SK-N-SH treated with all-trans-retinoic acid at 6 μM for 48 hours (cell line): ENCODE results near the gene NRSN2.
"Not testable (repeated sequence)": the region's sequence is repeated elsewhere in the genome, so short reads cannot be mapped to it uniquely, and the experiment has no call there.

Source experiments
- ATAC-seq: fragments of 200-7000 bp; cut with Tn5 transposase; 3 replicates; pipeline ENCODE4 v1.9.1; 2020; ENCODE audit warnings: mild to moderate bottlenecking, moderate library complexity
- ARNTL ChIP-seq: fragments of 450-650 bp; formaldehyde crosslinking; IDR thresholded peaks from 2 replicates; pipeline ENCODE4 v1.5.0; 2020; ENCODE audit warnings: low read depth, mild to moderate bottlenecking, moderate library complexity, borderline replicate concordance
- BACH2 ChIP-seq: fragments of 250-450 bp; sonication (Bioruptor Pico); IDR thresholded peaks from 2 replicates; pipeline ENCODE4 v1.9.0; 2021; ENCODE audit warnings: mild to moderate bottlenecking, borderline replicate concordance
- CREB5 ChIP-seq: fragments of 250-450 bp; sonication (Bioruptor Pico); IDR thresholded peaks from 2 replicates; pipeline ENCODE4 v1.5.1; 2020; ENCODE audit warnings: low read depth, mild to moderate bottlenecking, moderate library complexity
- CSDC2 ChIP-seq: fragments of 250-450 bp; sonication (Bioruptor Pico); IDR thresholded peaks from 2 replicates; pipeline ENCODE4 v1.5.0; 2020; ENCODE audit warnings: mild to moderate bottlenecking, moderate library complexity
- GLIS3 ChIP-seq: fragments of 250-450 bp; sonication (Bioruptor Pico); IDR thresholded peaks from 2 replicates; pipeline ENCODE4 v1.5.0; 2020; ENCODE audit warnings: mild to moderate bottlenecking, moderate library complexity
- ISL1 ChIP-seq: fragments of 250-450 bp; sonication (Bioruptor Pico); IDR thresholded peaks from 2 replicates; pipeline ENCODE4 v2.1.2; 2022; ENCODE audit warnings: mild to moderate bottlenecking, moderate library complexity
- OSR1 ChIP-seq: fragments of 250-450 bp; sonication (Bioruptor Pico); IDR thresholded peaks from 2 replicates; pipeline ENCODE4 v1.8.0; 2022; ENCODE audit warnings: moderate library complexity, mild to moderate bottlenecking, inconsistent platforms
- RARB ChIP-seq: fragments of 250-450 bp; sonication (Bioruptor Pico); IDR thresholded peaks from 2 replicates; pipeline ENCODE4 v1.8.0; 2021; ENCODE audit warnings: mild to moderate bottlenecking, moderate library complexity
- SNAI2 ChIP-seq: fragments of 250-450 bp; sonication (Bioruptor Pico); IDR thresholded peaks from 2 replicates; pipeline ENCODE4 v1.5.0; 2020; ENCODE audit warnings: mild to moderate bottlenecking, moderate library complexity
- TOX ChIP-seq: fragments of 250-450 bp; sonication (Bioruptor Pico); IDR thresholded peaks from 2 replicates; pipeline ENCODE4 v1.8.0; 2021; ENCODE audit warnings: mild to moderate bottlenecking, moderate library complexity, borderline replicate concordance
- TSHZ2 ChIP-seq: fragments of 250-450 bp; sonication (Bioruptor Pico); IDR thresholded peaks from 2 replicates; pipeline ENCODE4 v1.5.0; 2020; ENCODE audit warnings: mild to moderate bottlenecking, moderate library complexity
- ZC3H10 ChIP-seq: fragments of 250-450 bp; sonication (Bioruptor Pico); IDR thresholded peaks from 2 replicates; pipeline ENCODE4 v1.5.1; 2021; ENCODE audit warnings: mild to moderate bottlenecking, moderate library complexity
- ZFP3 ChIP-seq: fragments of 250-450 bp; sonication (Bioruptor Pico); IDR thresholded peaks from 2 replicates; pipeline ENCODE4 v1.5.0; 2020; ENCODE audit warnings: mild to moderate bottlenecking, moderate library complexity
- ZFP30 ChIP-seq: fragments of 450-650 bp; formaldehyde crosslinking; IDR thresholded peaks from 2 replicates; pipeline ENCODE4 v1.5.0; 2022; ENCODE audit warnings: mild to moderate bottlenecking, moderate library complexity
- ZNF565 ChIP-seq: fragments of 450-650 bp; formaldehyde crosslinking; conservative IDR thresholded peaks from 2 replicates; pipeline ENCODE4 v1.5.0; 2020; ENCODE audit warnings: low read depth, mild to moderate bottlenecking, moderate library complexity
- ZNF70 ChIP-seq: fragments of 450-650 bp; formaldehyde crosslinking; IDR thresholded peaks from 2 replicates; pipeline ENCODE4 v1.5.0; 2020; ENCODE audit warnings: mild to moderate bottlenecking, moderate library complexity
- ZNF8 ChIP-seq: fragments of 450-650 bp; formaldehyde crosslinking; IDR thresholded peaks from 2 replicates; pipeline ENCODE4 v1.5.0; 2020; ENCODE audit warnings: mild to moderate bottlenecking, moderate library complexity
- TF ChIP-seq, protein P1 (sequence below): fragments of 250-450 bp; sonication (Bioruptor Pico); IDR thresholded peaks from 2 replicates; pipeline ENCODE4 v1.8.0; 2020; ENCODE audit warnings: mild to moderate bottlenecking, moderate library complexity, borderline replicate concordance
- TF ChIP-seq, protein P2 (sequence below): fragments of 250-450 bp; sonication (Bioruptor Pico); IDR thresholded peaks from 2 replicates; pipeline ENCODE4 v1.8.0; 2021; ENCODE audit warnings: low read depth, mild to moderate bottlenecking, moderate library complexity, borderline replicate concordance

The NRSN2 gene

DNA sequence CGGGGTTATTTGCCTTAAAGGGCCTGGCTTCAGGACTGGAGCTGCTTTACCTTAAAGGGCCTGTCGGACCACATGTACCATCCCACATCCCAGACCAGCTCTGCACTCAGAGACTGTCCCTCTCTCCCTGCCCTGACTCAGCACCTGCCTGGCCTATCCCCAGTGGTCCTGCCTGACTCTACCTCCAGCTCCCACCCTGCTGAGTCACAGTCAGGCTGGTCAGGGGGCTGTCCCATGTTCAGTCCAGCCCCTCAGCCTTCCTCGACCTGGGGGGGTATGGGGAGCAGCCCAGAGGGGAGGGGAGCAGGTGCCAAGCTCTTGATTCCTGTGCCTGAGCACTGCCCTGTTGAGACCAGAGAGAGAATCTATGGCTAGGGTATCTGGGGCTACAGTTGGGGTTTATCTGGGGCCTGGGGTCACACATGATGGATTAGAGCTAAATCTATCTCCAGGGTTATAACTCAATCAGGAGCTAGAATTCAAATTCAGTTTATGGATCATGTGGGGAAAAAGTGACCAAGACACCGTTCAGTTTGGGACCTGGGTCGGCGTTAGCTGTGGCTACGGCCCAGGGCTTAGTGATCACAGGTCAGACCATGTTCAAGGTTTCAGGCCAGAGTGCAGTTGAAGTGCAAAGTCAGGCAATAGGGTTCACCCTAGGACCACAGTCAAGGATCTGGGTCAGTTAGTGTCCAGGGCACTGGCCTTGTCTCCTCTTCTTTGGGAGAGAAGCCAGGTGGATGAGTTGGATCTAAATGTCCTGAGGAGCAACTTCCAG, 24.3 kb downstream of the NRSN2 start:
- no peak; the same call in 2 of the 3 replicates for ATAC-seq

GRCh38 chr20:371755-372542, 25.0 kb downstream of the NRSN2 start:
- TF ChIP-seq ZFP30 (CRISPR knock-in tag) (no peak), ISL1 (CRISPR knock-in tag) (no peak), ZC3H10 (CRISPR knock-in tag) (no peak), RARB (CRISPR knock-in tag) (no peak), ZNF565 (no peak), BACH2 (CRISPR knock-in tag) (no peak), ARNTL (no peak), TOX (CRISPR knock-in tag) (no peak)
- TF ChIP-seq, protein P1, sequence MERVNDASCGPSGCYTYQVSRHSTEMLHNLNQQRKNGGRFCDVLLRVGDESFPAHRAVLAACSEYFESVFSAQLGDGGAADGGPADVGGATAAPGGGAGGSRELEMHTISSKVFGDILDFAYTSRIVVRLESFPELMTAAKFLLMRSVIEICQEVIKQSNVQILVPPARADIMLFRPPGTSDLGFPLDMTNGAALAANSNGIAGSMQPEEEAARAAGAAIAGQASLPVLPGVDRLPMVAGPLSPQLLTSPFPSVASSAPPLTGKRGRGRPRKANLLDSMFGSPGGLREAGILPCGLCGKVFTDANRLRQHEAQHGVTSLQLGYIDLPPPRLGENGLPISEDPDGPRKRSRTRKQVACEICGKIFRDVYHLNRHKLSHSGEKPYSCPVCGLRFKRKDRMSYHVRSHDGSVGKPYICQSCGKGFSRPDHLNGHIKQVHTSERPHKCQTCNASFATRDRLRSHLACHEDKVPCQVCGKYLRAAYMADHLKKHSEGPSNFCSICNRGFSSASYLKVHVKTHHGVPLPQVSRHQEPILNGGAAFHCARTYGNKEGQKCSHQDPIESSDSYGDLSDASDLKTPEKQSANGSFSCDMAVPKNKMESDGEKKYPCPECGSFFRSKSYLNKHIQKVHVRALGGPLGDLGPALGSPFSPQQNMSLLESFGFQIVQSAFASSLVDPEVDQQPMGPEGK (CRISPR knock-in tag) = no peak
- TF ChIP-seq, protein P2, sequence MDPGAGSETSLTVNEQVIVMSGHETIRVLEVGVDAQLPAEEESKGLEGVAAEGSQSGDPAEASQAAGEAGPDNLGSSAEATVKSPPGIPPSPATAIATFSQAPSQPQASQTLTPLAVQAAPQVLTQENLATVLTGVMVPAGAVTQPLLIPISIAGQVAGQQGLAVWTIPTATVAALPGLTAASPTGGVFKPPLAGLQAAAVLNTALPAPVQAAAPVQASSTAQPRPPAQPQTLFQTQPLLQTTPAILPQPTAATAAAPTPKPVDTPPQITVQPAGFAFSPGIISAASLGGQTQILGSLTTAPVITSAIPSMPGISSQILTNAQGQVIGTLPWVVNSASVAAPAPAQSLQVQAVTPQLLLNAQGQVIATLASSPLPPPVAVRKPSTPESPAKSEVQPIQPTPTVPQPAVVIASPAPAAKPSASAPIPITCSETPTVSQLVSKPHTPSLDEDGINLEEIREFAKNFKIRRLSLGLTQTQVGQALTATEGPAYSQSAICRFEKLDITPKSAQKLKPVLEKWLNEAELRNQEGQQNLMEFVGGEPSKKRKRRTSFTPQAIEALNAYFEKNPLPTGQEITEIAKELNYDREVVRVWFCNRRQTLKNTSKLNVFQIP (CRISPR knock-in tag) = no peak
- peak; percentile 72 for ATAC-seq

More for the DNA sequence above, 24.3 kb downstream of the NRSN2 start:
- no peak for TF ChIP-seq OSR1 (CRISPR knock-in tag)
- no peak for TF ChIP-seq GLIS3 (CRISPR knock-in tag)

- ATAC-seq = not testable (repeated sequence)
Observed at GRCh38 chr20:372543-373082, 25.7 kb downstream of the NRSN2 start.

- no peak for TF ChIP-seq RARB (CRISPR knock-in tag)
- no peak for TF ChIP-seq ZNF565
- no peak for TF ChIP-seq GLIS3 (CRISPR knock-in tag)
- TF ChIP-seq SNAI2 (CRISPR knock-in tag) = no peak
- no peak for TF ChIP-seq ARNTL
- no peak for TF ChIP-seq TSHZ2
- no peak for TF ChIP-seq CSDC2 (CRISPR knock-in tag)
- no peak for TF ChIP-seq ZNF8
- no peak for TF ChIP-seq ZFP30 (CRISPR knock-in tag)
- TF ChIP-seq CREB5 (CRISPR knock-in tag) = no peak
- TF ChIP-seq ZNF70 (CRISPR knock-in tag) = no peak
- no peak for TF ChIP-seq ZFP3 (CRISPR knock-in tag)
- peak; percentile 58 for ATAC-seq
Observed at GRCh38 chr20:373171-373890, 26.4 kb downstream of the NRSN2 start.
